ENCODE results near the gene ITGB6. TPM values are rescaled to one million over a fixed set of nuclear protein-coding genes. Genes with fewer than 3 reads are reported as not detected.

Gene ITGB6
- total RNA-seq, result not detected

GRCh38 chr2:160199683-160200389 is at the start of gene ITGB6:
Gene ITGB6, minus strand, starts transcription at chr2:160200272. Its CDS starts 209 bp downstream, at chr2:160200063.
- DNase-seq (ENCODE audit: low spot score) (no peak), ATAC-seq (no peak)
- intact Hi-C loops (cut with DNase I), result no loop called here

GRCh38 chr2:160247296-160248035 is 47.4 kb upstream of the ITGB6 start:
- intact Hi-C loops (cut with DNase I), result no loop called here
- no peak for ATAC-seq

GRCh38 chr2:160246356-160246755 is 46.3 kb upstream of the ITGB6 start:
- ATAC-seq, result no peak
- DNase-seq (ENCODE audit: low spot score), result no peak
- intact Hi-C loops (cut with DNase I), result no loop called here

More at GRCh38 chr2:160247296-160248035, 47.4 kb upstream of the ITGB6 start:
- DNase-seq (ENCODE audit: low spot score), result no peak

GRCh38 chr2:160245614-160246155 is 45.6 kb upstream of the ITGB6 start:
- intact Hi-C loops (cut with DNase I), result no loop called here
- ATAC-seq (no peak), DNase-seq (ENCODE audit: low spot score) (no peak)

GRCh38 chr2:160242893-160243564 is 43.0 kb upstream of the ITGB6 start:
- DNase-seq (ENCODE audit: low spot score), result no peak
- ATAC-seq, result no peak
- intact Hi-C loops (cut with DNase I), result no loop called here

GRCh38 chr2:160241251-160242137 is 41.4 kb upstream of the ITGB6 start:
- DNase-seq (ENCODE audit: low spot score) (no peak), ATAC-seq (no peak)
- intact Hi-C loops (cut with DNase I), result no loop called here

- no peak for DNase-seq (ENCODE audit: low spot score)
- no peak for ATAC-seq
- intact Hi-C loops (cut with DNase I), result no loop called here
Measured at GRCh38 chr2:160239436-160239835, 39.4 kb upstream of the ITGB6 start.

GRCh38 chr2:160238392-160238791 is 38.3 kb upstream of the ITGB6 start:
- ATAC-seq (no peak), DNase-seq (ENCODE audit: low spot score) (no peak)
- intact Hi-C loops (cut with DNase I), result no loop called here

GRCh38 chr2:160232905-160233475 is 32.9 kb upstream of the ITGB6 start:
- no peak for DNase-seq (ENCODE audit: low spot score)
- intact Hi-C loops (cut with DNase I), result no loop called here
- ATAC-seq, result no peak

GRCh38 chr2:160229591-160229990 is 29.5 kb upstream of the ITGB6 start:
- no peak for ATAC-seq
- intact Hi-C loops (cut with DNase I), result no loop called here
- no peak for DNase-seq (ENCODE audit: low spot score)

- no peak for DNase-seq (ENCODE audit: low spot score)
- intact Hi-C loops (cut with DNase I), result no loop called here
- ATAC-seq, result no peak
Measured at GRCh38 chr2:160228141-160228917, 28.3 kb upstream of the ITGB6 start.

GRCh38 chr2:160227293-160227915 is 27.3 kb upstream of the ITGB6 start:
- intact Hi-C loops (cut with DNase I), result no loop called here
- no peak for ATAC-seq

GRCh38 chr2:160226367-160226766 is 26.3 kb upstream of the ITGB6 start:
- ATAC-seq, result no peak
- DNase-seq (ENCODE audit: low spot score), result no peak
- intact Hi-C loops (cut with DNase I), result no loop called here

More at GRCh38 chr2:160227293-160227915, 27.3 kb upstream of the ITGB6 start:
- no peak for DNase-seq (ENCODE audit: low spot score)

- ATAC-seq (no peak), DNase-seq (ENCODE audit: low spot score) (no peak)
- intact Hi-C loops (cut with DNase I), result no loop called here
Measured at GRCh38 chr2:160225722-160226121, 25.6 kb upstream of the ITGB6 start.

GRCh38 chr2:160224507-160224906 is 24.4 kb upstream of the ITGB6 start:
- intact Hi-C loops (cut with DNase I), result no loop called here
- ATAC-seq (no peak), DNase-seq (ENCODE audit: low spot score) (no peak)

- ATAC-seq (no peak), DNase-seq (ENCODE audit: low spot score) (no peak)
- intact Hi-C loops (cut with DNase I), result no loop called here
Measured at GRCh38 chr2:160224060-160224459, 24.0 kb upstream of the ITGB6 start.

- no peak for DNase-seq (ENCODE audit: low spot score)
- ATAC-seq, result no peak
Measured at GRCh38 chr2:160223560-160223959, 23.5 kb upstream of the ITGB6 start.

More at GRCh38 chr2:160223560-160223959, 23.5 kb upstream of the ITGB6 start:
- intact Hi-C loops (cut with DNase I), result no loop called here

Data from sciatic nerve (tissue), 2 donors.